T47D (cell line): ENCODE data around the gene TBC1D20.
"Not testable (repeated sequence)": the region's sequence is repeated elsewhere in the genome, so short reads cannot be mapped to it uniquely, and the experiment has no call there.

ENCODE experiments used
- DNase-seq, 2 experiments: peaks; one replicate each; pipeline versions ENCODE4 v3.0.0 to v3.0.0-alpha.2; 2011 to 2012; ENCODE audit warnings: low read depth in 1 of 2, low spot score in 1 of 2
- JUND ChIP-seq: IDR thresholded peaks from 2 replicates; pipeline ENCODE4 v1.6.1; 2012; ENCODE audit warnings: low read depth
- in situ Hi-C: cut with HindIII; loops from 2 replicates; pipeline ENCODE4 v1.10.0; 2016; ENCODE audit warnings: low sequenced_read_pairs, low pct_unique_long_range_greater_than_20kb

TBC1D20 gene

DNA sequence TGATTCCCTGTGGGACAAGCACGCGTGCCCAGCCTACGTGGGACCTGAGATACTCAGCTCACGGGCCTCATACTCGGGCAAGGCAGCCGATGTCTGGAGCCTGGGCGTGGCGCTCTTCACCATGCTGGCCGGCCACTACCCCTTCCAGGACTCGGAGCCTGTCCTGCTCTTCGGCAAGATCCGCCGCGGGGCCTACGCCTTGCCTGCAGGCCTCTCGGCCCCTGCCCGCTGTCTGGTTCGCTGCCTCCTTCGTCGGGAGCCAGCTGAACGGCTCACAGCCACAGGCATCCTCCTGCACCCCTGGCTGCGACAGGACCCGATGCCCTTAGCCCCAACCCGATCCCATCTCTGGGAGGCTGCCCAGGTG, 66.1 kb downstream of the TBC1D20 start:
- in situ Hi-C loops, result no loop called here

DNA sequence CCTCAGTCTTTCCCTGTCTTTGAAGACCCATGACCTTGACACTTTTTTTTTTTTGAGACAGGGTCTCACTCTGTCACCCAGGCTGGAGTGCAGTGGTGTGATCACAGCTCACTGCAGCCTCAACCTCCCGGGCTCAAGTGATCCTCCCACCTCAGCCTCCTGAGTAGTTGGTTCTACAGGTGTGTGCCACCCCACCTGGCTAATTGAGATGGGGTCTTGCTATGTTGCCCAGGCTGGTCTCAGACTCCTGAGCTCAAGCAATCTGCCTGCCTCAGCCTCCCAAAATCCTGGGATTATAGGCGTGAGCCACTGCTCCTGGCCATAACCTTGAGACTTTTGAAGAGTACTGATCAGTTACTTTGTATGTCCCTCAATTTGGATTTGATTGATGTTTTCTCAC, 69.0 kb downstream of the TBC1D20 start:
- in situ Hi-C loops, result not testable (repeated sequence)

More for the DNA sequence above, 66.1 kb downstream of the TBC1D20 start:
- no peak for DNase-seq
- no peak for TF ChIP-seq JUND

DNA sequence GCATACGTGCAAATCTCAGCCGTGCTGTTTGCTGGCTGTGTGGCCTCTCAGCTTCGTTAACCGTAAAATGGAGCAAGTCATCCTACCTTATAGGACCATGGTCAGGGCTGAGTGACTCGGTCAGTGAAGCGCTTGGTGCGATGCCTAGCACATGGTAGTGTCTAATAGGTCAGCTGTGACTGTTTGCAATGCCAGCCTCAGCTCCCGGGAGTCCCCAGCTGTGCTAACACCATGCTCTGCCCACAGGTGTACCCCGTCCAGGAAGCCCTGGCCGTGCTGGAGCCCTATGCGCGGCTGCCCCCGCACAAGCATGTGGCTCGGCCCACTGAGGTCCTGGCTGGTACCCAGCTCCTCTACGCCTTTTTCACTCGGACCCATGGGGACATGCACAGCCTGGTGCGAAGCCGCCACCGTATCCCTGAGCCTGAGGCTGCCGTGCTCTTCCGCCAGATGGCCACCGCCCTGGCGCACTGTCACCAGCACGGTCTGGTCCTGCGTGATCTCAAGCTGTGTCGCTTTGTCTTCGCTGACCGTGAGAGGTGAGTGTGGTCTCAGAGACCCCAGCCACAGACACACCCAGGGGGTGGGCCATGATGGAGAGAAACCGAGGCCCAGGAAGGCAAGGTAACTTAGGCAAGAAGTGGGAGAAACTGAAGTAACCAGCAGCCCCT, 71.2 kb downstream of the TBC1D20 start:
- no peak for TF ChIP-seq JUND
- in situ Hi-C loops, result no loop called here
- DNase-seq, result no peak

More for the DNA sequence above, 69.0 kb downstream of the TBC1D20 start:
- not testable (repeated sequence) for DNase-seq

DNA sequence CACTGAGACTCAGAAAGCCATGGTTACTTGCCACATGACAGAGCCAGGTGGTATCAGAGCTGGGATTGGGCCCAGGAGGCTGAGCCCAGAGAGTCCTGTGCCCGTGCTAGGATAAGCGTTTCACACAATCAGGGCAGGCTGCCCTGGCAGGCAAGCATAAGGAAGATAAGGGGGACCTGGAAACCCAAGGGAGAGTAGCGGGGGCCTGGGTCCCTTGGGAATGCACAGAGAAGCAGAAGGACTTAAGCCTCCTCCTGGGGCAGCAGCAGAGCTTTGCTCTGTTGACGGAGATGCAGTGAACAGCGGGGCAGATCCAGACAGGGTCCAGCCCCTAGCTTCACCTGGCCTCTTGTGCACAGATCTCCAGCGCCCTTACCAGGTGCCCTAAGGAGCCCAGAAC, 73.1 kb downstream of the TBC1D20 start:
- in situ Hi-C loops, result no loop called here
- no peak for DNase-seq
- no peak for TF ChIP-seq JUND

DNA sequence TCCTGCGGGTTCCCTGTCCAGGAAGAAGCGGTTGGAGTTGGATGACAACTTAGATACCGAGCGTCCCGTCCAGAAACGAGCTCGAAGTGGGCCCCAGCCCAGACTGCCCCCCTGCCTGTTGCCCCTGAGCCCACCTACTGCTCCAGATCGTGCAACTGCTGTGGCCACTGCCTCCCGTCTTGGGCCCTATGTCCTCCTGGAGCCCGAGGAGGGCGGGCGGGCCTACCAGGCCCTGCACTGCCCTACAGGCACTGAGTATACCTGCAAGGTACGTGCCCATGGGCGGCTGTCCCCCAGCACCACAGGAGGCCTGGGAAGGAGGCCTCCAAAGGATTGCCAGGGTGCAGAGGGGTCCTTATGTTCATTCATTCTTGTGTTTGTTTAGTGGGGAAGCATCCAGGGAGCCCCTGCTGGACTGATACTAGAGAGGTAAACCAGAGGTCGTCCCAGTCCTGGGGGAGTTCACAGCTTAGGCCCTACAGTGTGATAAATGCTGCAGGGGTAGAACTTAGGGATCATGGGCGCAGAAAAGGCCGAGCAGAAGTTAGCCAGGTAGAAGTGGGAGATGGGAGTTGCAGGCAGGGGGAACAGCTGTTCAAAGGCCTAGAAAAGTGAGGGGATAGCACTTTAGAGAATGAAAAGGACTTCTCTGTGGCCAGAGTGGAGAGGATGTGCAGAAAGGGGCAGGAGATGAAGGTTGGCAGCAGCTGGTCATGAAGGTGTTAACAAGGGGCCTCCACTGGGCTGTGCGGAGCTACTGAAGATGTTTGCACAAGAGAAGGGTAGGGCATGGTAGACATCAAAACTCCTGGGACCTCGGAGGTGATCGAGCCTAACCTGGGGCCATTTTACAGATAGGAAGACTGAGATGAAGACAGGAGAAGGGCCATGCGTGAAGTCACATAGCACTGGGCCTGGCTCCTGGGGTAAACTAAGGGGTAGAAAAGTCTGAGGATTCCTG, 74.0 kb downstream of the TBC1D20 start:
- no peak for TF ChIP-seq JUND
- no peak for DNase-seq
- in situ Hi-C loops, result no loop called here

DNA sequence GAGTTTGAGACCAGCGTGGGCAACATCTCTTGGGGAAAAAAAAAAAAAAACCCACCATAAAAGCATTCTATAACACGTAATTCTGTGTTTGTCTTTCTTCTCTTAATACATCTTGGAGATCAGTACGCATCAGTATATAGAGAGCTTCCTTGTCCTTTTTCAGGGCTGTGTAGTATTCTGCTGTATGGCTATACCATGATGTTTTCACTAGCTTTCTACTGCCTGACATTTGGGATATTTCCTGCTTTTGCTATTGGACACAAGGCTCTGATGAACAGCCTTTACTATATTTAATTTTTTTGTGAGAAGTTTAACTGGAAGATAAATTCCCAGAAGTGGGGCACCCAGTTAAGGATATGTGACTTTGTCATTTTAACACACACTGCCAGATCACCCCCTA, 74.8 kb downstream of the TBC1D20 start:
- TF ChIP-seq JUND, result no peak
- no peak for DNase-seq
- in situ Hi-C loops, result no loop called here

DNA sequence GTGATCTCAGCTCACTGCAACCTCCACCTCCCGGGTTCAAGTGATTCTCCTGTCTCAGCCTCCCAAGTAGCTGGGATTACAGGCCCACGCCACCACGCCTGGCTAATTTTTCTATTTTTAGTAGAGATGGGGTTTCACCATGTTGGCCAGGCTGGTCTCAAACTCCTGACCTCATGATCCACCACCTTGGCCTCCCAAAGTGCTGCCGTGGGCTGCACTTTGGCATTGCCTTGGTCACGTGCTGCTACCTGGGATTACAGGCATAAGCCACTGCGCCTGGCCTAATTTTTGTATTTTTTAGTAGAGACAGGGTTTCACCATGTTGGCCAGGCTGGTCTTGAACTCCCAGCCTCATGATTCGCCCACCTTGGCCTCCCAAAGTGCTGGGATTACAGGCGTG, 75.7 kb downstream of the TBC1D20 start:
- in situ Hi-C loops, DNase-seq: not testable (repeated sequence)
